ENCODE data around the gene PRIMA1.

The PRIMA1 gene

DNA sequence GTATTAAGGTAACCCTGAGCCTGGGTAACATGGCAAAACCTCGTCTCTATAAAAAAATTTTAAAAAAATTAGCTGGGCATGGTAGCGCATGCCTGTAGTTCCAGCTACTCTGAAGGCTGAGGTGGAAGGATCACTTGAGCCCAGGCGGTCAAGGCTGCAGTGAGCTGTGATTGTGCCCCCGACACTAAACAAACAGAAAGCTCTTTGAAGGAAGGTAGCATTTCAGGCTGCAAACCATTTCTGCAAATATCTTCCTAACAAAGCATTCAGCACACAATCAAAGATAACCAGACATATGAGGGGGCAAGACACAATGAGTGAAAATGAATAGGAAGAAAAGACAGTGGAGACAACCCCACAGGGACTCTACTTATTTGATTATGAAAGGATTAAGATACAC lies 118.7 kb downstream of the PRIMA1 start:
- in situ Hi-C loops (cut with MboI; ENCODE audit: low pct_unique_long_range_greater_than_20kb, low sequenced_read_pairs, unreplicated experiment), result no loop called here
- no peak for DNase-seq (ENCODE audit: low spot score)
- TF ChIP-seq, protein P1, sequence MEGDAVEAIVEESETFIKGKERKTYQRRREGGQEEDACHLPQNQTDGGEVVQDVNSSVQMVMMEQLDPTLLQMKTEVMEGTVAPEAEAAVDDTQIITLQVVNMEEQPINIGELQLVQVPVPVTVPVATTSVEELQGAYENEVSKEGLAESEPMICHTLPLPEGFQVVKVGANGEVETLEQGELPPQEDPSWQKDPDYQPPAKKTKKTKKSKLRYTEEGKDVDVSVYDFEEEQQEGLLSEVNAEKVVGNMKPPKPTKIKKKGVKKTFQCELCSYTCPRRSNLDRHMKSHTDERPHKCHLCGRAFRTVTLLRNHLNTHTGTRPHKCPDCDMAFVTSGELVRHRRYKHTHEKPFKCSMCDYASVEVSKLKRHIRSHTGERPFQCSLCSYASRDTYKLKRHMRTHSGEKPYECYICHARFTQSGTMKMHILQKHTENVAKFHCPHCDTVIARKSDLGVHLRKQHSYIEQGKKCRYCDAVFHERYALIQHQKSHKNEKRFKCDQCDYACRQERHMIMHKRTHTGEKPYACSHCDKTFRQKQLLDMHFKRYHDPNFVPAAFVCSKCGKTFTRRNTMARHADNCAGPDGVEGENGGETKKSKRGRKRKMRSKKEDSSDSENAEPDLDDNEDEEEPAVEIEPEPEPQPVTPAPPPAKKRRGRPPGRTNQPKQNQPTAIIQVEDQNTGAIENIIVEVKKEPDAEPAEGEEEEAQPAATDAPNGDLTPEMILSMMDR (IDR thresholded peaks at IDR 0.05; ENCODE audit: extremely low read depth, insufficient read depth, missing control alignments), result no peak
